Activated naive CD8-positive, alpha-beta T cell treated with anti-CD3 and anti-CD28 coated beads, Interleukin-2, amount 50 U/mL, for 16 hours (primary cell): ENCODE results near the gene TPGS1.

Experiments used
- DNase-seq: peaks from one replicate; pipeline ENCODE4 v3.0.0-alpha.2; 2020; ENCODE audit warnings: low read depth, low spot score

The TPGS1 gene, protein sequence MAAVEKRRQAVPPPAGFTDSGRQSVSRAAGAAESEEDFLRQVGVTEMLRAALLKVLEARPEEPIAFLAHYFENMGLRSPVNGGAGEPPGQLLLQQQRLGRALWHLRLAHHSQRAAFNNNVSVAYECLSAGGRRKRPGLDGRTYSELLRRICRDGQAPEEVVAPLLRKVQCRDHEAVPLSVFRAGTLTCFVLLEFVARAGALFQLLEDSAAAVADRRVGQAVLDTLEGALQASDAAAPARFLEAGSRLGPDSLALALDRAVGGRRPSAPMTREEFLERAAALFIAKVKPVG

DNA sequence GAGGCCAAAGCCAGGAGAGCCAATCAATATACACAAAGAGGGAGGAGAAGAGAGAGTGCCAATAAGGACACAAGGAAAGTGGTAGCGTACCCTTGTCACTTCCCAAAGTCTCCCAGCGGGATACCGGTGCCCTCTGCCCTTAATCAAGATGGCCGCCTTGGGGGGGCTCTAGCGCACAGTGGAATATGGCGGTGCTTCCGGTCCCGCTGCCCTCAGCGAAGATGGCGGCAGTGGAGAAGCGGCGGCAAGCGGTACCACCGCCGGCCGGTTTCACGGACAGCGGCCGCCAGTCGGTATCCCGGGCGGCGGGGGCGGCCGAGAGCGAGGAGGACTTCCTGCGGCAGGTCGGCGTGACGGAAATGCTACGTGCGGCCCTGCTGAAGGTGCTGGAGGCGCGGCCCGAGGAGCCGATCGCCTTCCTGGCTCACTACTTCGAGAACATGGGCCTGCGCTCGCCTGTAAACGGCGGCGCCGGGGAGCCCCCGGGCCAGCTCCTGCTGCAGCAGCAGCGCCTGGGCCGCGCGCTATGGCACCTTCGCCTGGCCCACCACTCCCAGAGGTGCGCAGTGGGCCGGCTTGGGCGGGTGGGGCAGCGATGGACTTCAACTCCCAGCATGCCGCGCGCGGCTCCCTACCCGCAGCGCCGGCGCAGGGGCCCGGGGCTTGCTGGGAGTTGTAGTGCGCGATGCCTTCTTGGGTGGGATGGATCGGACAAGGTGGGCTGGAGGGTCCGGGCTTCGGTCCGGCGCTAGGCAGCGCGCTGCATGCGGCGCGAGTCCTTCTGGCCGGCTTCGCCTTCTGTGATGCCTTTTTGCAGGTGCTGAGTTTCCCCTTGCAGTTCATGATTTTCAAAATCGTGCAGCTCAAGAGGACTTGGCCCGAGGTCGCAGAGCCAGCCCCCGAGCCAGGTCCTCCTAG is at the start of gene TPGS1:
Gene TPGS1, plus strand, starts transcription at position 212 of the 918 bp plus-strand sequence. Its CDS starts 10 bp downstream, at position 222.
- peak; percentile 67 for DNase-seq

DNA sequence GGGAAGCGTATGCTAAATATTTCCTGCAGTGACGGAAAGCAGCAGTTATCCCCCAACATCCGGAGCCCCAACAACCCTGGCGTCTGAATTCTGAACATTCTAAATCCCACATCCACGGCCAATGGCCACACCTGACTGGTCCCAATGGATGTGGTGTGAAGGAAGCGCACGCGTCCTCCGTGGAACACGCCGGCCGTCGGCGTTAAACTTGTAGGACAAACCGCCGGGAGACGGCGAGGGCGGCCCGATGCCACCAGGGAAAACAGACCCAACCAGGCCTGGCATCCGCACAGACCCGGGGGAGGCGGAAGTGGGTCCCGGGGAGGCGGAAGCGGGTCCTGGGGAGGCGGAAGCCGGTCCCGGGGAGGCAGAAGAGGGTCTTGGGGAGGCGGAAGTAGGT is 49.7 kb upstream of the TPGS1 start:
- DNase-seq = no peak

DNA sequence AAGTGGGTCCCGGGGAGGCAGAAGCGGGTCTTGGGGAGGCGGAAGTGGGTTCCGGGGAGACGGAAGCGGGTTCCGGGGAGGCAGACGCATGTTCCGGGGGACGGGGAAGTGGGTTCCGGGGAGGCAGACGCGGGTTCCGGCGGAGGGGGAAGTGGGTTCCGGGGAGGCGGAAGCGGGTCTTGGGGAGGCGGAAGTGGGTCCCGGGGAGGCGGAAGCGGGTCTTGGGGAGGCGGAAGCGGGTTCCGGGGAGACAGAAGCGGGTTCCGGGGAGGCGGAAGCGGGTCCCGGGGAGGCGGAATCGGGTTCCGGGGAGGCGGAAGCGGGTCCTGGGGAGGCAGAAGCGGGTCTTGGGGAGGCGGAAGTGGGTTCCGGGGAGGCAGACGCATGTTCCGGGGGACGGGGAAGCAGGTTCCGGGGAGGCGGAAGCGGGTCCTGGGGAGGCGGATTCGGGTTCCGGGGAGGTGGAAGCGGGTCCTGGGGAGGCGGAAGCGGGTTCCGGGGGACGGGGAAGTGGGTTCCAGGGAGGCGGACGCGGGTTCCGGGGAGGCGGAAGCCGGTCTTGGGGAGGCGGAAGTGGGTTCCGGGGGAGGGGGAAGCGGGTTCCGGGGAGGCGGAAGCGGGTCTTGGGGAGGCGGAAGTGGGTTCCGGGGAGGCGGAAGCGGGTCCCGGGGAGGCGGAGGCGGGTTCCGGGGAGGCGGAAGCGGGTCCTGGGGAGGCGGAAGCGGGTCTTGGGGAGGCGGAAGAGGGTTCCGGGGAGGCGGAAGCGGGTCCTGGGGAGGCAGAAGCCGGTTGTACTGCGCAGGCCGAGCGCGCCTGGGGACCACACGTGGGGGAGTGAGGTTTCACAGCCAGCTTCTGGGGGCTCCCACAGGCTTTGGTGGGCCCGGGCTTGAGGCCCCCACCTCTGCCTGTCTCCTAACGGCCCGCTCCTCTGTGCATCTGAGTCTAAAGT is 48.9 kb upstream of the TPGS1 start:
- no peak for DNase-seq

DNA sequence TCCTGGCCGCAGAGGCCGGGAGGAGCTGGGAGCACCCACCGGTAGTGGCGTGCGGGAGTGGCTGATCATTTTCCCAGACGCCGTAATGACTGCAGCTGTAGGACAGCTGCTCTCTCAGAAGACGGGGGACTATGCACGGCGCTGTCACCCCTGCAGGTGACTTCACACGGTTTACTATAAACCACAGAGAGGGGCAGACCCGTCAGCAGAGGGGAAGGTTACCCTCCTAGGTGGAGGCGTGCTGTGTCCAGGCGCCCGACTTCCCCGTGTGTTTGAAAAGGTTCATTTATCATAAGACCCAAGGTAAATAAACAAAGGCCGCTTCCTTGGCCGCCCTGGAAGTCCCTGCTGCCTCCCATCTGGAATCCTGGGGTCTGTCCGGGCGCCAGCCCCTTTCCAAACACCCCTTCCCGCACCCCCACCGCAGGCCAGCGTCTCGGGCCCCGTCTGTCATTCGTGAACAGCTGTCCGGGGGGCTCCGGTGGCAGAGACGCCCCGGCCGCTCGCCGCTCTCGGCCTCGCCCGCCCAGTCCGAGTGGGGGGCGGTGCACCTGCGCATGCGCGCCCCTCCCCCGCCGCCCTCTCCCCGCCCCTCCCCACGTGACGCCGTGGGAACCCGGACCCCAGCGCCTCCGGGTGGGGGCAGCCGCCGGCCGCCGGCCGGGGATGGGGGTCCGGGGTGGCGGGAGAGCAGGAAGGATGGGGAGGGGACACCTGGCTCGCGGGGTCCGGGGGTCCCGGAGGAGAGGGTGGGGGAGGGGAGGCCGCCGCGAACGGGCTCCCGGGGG is 47.4 kb upstream of the TPGS1 start:
- no peak for DNase-seq

DNA sequence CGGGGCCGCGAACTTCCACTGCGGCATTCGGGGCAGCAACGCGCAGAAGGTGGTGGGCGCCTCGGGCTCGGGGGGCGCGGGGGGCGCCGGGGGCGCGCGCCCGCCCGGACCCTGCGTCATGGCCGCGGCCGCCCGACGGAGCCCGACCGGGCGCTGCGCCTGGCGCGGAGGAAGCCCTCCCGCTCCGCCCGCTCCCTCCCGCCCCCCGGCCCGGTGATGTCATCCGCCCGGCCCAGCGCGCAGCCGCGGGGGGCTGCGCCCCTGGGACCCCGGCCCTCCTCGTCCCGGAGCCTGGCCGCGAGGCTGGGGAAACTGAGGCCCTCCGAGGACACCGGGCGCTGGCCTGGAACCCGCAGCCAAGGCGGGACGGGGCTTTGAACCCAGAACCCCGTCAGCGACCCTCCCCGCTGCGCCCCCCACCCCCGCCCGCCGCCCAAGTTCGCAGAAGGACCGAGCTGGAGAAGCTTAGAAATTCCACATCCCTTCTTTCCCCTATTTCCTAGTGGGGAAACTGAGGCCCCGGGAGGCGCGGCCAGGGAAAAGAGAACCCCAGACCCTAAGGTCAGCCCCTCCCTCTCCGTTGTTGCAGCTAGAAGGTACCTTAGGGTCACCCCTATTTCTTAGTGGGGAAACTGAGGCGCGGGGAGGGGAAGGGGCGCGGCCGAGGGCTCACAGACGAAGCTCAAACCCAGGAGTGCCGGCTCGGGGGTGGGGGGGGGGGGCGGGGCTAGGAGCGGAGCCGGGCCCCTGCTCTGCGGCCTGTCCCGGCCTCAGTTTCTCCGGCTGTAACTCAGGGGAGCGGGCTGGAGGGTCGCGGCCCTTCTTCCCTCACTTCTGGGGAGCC is 46.2 kb upstream of the TPGS1 start, which contains the start of gene SHC2:
Gene SHC2, minus strand, starts transcription at position 157 of the 844 bp plus-strand sequence. Its CDS starts 37 bp downstream, at position 120.
- DNase-seq = no peak

DNA sequence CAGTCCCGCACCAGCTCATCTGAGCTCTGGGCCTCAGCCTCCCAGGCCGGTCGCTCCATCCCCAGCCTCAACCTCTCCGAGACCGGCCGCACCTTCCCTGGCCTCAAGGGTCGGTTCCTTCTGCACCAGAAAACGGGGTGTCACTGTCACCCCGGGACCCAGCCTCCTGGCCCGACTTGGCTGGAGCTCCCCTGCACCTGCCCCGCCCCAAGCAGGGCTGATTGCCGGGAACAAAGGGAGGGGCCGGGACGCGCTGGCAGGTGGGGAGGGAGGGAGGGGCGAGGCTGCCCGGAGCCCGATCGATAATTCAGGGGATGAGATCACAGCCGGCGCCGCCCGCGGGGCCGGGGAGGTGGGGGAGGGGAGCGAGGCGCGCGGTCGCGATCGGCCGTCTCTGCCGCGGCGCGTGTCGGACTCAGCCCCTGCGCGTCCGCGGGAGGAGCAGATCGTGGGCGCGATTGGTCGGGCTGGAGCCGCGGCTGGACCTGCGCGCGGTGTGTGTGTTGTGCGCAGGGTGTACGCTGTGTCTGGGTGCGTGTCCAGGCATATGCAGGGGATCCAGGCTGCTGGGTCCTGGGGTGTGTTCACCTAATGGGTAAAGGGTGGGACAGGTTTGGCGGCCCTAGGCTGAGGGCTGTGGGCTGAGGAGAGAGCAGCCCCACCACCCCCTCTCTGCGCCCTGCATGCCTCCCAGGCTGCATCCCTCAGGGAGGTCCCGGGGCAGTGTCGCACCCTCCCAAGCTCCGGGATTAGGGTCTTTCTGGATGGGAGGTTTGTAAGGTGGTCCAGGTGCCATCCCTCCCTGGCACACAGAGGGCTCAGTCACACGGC is 45.4 kb upstream of the TPGS1 start:
- DNase-seq = no peak

DNA sequence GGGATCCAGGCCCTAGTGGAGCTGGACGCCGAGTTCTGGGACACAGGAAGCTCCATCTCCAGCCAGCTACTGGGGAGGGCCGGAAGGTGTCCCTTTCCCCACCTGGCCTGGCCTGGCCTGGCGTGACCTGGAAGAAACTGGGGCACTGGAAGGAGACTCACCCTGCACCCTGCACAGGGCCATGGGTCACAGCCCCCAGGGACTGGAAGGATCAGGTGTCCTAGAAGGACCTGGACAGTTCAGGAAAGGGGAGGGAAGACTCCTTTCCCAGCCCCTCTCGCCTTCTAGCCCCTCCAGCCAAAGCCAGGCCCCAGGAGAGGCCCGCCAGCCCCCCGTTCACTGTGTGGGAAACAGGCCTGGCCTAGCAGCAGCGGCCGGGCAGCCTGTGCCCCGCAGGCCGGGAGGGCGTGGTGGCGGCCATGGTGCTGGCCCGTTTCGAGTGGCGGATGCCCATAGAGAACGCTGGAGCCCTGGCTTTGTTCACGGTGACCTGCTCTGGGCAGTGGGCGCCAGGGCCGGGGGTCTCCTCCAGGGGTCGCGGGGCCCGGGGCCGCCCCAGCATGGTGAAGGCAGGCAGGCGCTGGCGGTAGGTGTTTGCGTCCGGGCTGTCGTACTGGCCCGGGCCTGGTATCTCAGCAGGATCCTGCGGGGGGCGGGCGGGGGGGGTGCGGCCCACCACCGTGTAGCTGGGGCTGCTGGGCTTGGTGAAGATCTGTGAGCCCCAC is 43.7 kb upstream of the TPGS1 start:
- no peak for DNase-seq

DNA sequence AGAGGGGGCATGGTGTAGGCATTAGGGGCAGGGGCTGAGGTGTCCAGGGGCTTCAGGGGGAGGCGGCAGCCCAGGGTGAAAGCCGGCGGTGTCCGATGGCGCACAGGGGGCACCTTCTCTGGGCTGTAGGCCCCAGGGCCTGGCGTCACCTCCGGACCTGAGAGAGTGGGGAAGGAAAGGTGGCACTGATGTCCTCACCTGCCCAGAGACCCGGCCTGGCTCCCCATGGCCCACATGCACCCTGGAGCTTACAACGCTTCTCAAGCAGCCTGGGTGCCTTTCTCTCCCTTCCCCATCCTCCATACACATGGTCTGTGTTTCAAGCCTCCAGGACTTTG is 43.1 kb upstream of the TPGS1 start:
- no peak for DNase-seq

DNA sequence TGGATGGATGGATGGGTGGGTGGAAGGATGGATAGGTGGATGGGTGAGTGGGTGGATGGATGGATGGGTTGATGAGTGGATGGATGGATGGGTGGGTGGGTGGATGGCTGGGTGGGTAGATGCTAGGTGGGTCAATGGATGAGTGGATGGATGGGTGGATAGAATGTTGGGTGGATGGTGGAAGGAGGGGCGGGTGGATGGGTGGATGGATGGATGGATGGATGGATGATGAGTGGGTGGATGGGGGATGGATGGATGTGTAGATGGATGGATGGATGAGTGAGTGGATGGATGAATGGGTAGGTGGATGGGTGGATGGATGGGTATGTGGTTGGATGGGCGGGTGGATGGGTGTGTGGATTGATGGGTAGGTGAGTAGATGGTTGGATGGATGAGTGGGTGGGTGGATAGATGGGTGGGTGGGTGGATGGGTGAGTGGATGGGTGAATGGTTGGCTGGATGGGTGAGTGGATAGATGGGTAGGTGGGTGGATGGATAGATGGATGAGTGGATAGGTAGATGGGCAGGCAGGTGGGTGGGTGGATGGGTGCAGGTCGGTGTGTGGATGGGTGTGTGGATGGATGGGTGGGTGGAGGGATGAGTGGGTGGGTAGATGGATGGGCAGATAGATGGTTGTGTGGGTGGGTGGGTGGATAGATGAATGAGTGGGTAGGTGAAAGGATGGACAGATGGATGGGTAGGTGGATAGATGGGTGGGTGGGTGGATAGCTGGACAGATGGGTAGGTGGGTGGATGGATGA is 42.1 kb upstream of the TPGS1 start:
- no peak for DNase-seq

DNA sequence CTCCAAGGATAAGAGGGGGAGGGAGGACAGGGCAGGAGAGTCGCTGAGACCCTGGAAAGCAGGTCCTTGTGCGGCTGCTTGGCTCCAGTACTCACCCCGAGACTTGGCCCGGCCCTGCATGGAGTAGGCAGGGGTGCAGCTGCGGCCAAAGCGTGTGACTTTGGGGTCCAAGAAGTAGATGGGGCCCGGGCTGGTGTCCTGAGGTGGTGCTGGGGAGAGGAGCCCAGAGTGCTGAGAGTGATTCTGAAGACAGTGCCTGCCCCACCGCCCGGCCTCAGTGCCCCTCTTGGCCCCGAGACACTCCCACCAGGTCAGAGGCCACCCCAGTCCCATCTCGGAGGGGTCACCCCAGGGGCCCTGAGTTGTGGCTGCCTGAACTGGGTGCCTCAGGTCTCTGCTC is 39.7 kb upstream of the TPGS1 start:
- DNase-seq = no peak

DNA sequence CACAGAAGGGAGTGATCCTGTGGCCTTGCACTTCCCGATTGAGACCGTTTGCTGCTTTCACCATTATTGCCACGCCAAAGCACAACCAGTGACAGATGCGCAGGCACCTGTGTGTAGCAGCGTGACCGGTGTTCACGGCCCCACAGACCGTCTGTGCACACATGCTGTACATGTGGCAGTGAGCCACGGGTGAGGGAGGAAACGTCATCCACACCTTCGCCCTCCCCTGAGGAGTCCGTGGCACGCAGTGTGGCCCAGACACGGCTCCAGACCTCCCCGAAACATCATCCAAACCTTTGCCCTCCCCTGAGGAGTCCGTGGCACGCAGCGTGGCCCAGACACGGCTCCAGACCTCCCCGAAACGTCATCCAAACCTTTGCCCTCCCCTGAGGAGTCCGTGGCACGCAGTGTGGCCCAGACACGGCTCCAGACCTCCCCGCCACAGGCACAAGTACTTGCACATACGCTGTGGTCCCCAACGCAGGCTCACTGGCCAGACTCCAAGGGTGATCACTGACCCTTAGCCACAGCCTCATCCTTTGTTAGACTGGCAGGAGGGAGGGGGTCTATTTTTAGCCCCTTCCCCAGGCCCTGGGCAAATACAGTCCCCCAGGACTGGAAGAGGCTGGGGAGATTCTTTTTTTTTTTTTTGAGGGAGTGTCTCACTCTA is 38.6 kb upstream of the TPGS1 start:
- no peak for DNase-seq

DNA sequence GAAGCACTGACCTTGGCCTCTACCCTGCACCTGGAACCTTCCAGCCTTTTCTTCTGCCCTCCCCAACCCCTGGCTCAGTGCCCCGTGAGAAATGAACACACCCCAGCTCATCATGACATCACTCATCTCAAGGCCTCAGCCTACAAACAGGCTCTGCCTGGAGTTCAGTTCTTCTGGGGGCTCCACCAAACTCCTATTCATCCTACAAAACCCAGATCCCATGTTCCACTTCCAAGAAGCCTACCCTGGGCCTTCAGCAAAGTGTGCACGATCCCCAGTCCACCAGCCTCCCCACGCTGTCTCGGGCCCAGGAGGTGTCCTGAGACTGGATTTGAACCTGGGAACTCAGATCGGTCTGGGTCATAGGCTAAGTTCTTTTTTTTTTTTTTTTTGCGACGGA is 37.5 kb upstream of the TPGS1 start:
- no peak for DNase-seq

DNA sequence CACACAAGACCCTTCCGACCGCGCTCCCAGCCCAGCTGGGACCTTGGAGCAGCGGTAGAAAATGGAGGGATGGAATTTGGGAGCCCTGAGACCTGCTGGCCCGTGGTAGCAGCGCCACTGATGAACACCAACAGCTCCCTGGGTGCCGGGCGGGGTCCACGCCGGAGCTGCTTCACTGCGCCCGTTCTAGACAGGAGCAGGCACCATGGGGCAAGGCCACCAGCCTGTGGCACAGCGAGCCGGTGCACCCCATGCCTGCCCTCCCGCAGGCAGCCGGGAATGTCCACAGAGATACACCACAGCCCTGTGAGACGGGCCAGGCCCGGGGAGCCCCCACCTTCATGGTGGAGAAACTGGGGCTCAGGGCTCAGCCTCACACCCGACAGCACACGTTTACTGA is 36.6 kb upstream of the TPGS1 start:
- no peak for DNase-seq

DNA sequence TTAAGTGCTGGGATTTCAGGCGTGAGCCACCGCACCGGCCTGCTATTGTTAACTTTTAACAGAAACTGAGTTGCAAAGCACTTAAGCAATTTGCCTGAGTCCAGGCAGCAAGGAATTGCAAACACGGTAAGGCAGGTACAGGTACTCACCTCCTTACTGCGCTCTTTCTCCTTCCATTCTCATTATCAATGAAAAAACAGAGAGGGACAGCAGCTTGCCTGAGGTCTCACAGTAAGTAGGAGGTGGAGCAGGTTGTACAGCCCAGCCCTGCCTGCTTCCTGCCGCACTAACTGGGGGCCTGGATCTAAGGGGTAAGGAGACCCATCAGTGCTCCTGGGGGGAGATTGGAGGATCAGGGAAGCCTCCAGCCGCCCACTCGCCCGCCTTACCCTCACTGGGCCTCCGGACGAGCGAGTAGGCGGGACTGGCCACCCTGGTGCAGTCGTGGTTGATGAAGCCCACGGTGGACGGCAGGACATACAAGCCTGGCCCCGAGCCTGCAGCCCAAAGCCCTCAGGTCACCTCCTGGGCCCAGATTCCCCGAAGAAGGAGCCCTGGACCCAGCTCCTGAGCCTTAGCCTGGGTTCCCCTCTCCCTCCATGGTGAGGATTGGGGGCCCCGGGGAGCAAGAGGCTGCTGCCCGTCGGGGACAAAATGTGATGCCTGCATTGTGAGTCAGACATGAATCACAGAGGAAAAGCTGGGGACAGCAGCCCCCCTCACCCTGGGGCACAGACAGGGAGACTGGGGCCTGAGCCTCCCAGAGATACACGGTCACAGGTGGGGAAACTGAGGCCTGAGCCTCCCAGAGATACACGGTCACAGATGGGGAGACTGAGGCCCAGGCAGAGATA is 35.1 kb upstream of the TPGS1 start:
- no peak for DNase-seq

DNA sequence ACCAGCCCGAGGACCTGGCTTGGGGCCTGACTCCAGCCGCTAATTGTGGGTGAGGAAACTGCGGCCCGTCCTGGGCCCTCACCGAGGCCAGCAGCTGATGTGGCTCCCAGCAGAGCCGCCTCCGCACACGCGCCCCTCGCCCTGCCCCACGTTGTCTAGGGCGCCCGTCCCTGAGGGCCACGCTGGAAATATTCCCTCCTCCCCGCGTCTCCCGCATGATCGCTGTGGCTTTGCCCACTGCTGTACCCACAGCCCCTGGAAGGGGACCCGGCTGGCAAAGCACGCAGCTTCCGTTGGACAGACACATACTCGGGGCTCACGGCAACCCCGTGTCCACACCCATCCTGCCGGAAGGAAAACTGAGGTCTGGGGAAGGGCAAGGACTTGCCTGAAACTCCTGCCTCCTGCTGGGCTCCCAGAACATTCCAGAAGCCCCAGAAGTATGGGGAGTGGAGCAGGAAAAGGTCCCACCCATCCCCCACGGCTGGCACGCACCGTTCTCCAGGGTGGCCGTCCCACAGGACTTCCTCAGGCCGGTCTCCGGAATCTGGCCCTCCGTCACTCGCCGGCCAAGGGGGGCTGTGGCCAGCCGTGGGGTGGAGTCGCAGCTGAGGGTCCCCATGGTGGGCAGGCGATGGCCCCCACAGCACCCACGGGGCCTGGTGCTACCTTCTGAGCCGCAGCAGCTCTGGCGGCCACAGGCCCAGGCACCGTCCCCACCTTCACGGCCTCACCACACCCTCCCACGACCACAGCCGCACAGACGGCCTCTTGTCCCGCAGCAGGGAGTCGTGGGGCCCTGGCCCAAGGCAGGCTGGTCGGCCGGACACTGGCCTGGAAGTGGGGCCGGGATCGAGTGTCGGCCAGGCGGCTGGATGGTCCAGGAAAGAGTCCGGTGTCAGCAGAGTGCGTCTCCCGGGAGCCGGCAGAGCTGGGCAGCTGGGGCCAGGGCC is 32.9 kb upstream of the TPGS1 start:
- DNase-seq = no peak
